C4-2B (cell line): ENCODE results near the gene SERP2.

Experiments
- CTCF ChIP-seq: fragments of 450-650 bp; conservative IDR thresholded peaks from 2 replicates; pipeline ENCODE4 v1.5.1; 2017; ENCODE audit warnings: mild to moderate bottlenecking
- ZFX ChIP-seq: fragments of 450-650 bp; IDR thresholded peaks from 2 replicates; pipeline ENCODE4 v1.6.1; 2017

GRCh38 chr13:44416301-44416700 is 42.7 kb downstream of the SERP2 start:
- no peak for TF ChIP-seq CTCF
- no peak for TF ChIP-seq ZFX
